HepG2 (cell line): ENCODE measurements around the gene VKORC1. TPM values are rescaled to one million over a fixed set of nuclear protein-coding genes. Genes with fewer than 3 reads are reported as not detected.

ENCODE experiments used
- AKAP8 ChIP-seq: sonication (generic); formaldehyde crosslinking; IDR thresholded peaks from 2 replicates; pipeline ENCODE4 v1.5.1; 2020; ENCODE audit warnings: mild to moderate bottlenecking, missing genetic modification reagents
- ARID3A ChIP-seq: IDR thresholded peaks from 2 replicates; pipeline ENCODE4 v1.6.1; 2012; ENCODE audit warnings: low read depth, low read length, improper control_type of control experiment
- HDAC6 ChIP-seq: fragments of 200-600 bp; sonication (generic); IDR thresholded peaks from 2 replicates; pipeline ENCODE4 v1.7.0; 2017; ENCODE audit warnings: mild to moderate bottlenecking, antibody characterized with exemption, low read length, low read depth
- HINFP ChIP-seq: sonication (generic); formaldehyde crosslinking; IDR thresholded peaks from 2 replicates; pipeline ENCODE4 v1.4.0; 2020; ENCODE audit warnings: low read depth, mild to moderate bottlenecking, missing genetic modification reagents
- HOXD1 ChIP-seq: sonication (generic); formaldehyde crosslinking; IDR thresholded peaks from 2 replicates; pipeline ENCODE4 v1.5.0; 2020; ENCODE audit warnings: missing genetic modification reagents
- JUNB ChIP-seq: sonication (generic); formaldehyde crosslinking; IDR thresholded peaks from 2 replicates; pipeline ENCODE4 v1.8.0; 2022; ENCODE audit warnings: missing genetic modification reagents, mild to moderate bottlenecking, borderline replicate concordance
- MXD4 ChIP-seq: IDR thresholded peaks from 2 replicates; pipeline ENCODE4 v1.6.1; 2016; ENCODE audit warnings: mild to moderate bottlenecking, missing biosample characterization, missing genetic modification reagents
- NR0B2 ChIP-seq: sonication (generic); formaldehyde crosslinking; IDR thresholded peaks from 2 replicates; pipeline ENCODE4 v1.4.0; 2020; ENCODE audit warnings: mild to moderate bottlenecking, missing genetic modification reagents
- RAD51 ChIP-seq: fragments of 450-650 bp; IDR thresholded peaks from 2 replicates; pipeline ENCODE4 v1.6.1; 2016; ENCODE audit warnings: borderline replicate concordance
- SPEN ChIP-seq: sonication (generic); formaldehyde crosslinking; IDR thresholded peaks from 2 replicates; pipeline ENCODE4 v1.5.1; 2020; ENCODE audit warnings: low read depth, mild to moderate bottlenecking, missing genetic modification reagents
- TAF1 ChIP-seq: sonication (generic); formaldehyde crosslinking; IDR thresholded peaks from 2 replicates; pipeline ENCODE4 v1.4.0; 2020; ENCODE audit warnings: missing genetic modification reagents
- TMF1 ChIP-seq: sonication (generic); formaldehyde crosslinking; IDR thresholded peaks from 2 replicates; pipeline ENCODE4 v1.8.1; 2022; ENCODE audit warnings: low read depth, missing genetic modification reagents
- ZNF512 ChIP-seq: sonication (generic); formaldehyde crosslinking; IDR thresholded peaks from 2 replicates; pipeline ENCODE4 v1.4.0; 2020; ENCODE audit warnings: mild to moderate bottlenecking, missing genetic modification reagents
- ZNF646 ChIP-seq: sonication (generic); formaldehyde crosslinking; IDR thresholded peaks from 2 replicates; pipeline ENCODE4 v1.9.0; 2021; ENCODE audit warnings: mild to moderate bottlenecking, missing genetic modification reagents
- polyA plus RNA-seq, 8 experiments: library from polyadenylated mRNA; depleted of rRNA in 3 of 8; stranded (reverse) in 7 of 8; unstranded in 1 of 8; fragments of >200 nt; fragmentation: Illumina TruSeq in 4 of 8; extraction: Trizol in 4 of 8; gene quantifications; 2 replicates each; pipeline versions ENCODE4 v1.2.1 to v1.2.3, GENCODE V29; 2011 to 2016; ENCODE audit warnings: low read depth in 4 of 8, missing spikeins in 1 of 8, mixed read lengths in 1 of 8; ENCODE audit not compliant: insufficient read depth in 1 of 8
- total RNA-seq, 5 experiments: library from RNA; depleted of rRNA; stranded (reverse); fragments of >200 nt; fragmentation: Illumina TruSeq; extraction: Trizol; gene quantifications; 2 replicates each; pipeline ENCODE4 v1.2.3, GENCODE V29; 2016; ENCODE audit warnings: low read depth in 1 of 5

Gene VKORC1
- total and polyA plus RNA-seq, 2 of the 13 experiments (the other 11 are each of a cell fraction or from before 2014, with no cell fraction given) = 141 to 615 TPM

- no peak for TF ChIP-seq ZNF512 (CRISPR knock-in tag)
- no peak; the same call in none of the 2 replicates for TF ChIP-seq HOXD1 (CRISPR knock-in tag)
- peak; percentile 91 for TF ChIP-seq TAF1
- peak; percentile 91; the same call in 1 of the 2 replicates for TF ChIP-seq HINFP (CRISPR knock-in tag)
- peak; percentile 95 for TF ChIP-seq MXD4 (CRISPR knock-in tag)
- TF ChIP-seq TMF1 (CRISPR knock-in tag) = peak; percentile 86; the same call in 1 of the 2 replicates
- TF ChIP-seq AKAP8 = no peak; the same call in 1 of the 2 replicates
- no peak for TF ChIP-seq NR0B2 (CRISPR knock-in tag)
- TF ChIP-seq HDAC6 = no peak
- TF ChIP-seq JUNB (CRISPR knock-in tag) = no peak
- no peak for TF ChIP-seq ARID3A
- peak; percentile 81; the same call in 1 of the 2 replicates for TF ChIP-seq SPEN (CRISPR knock-in tag)
- no peak for TF ChIP-seq RAD51
- TF ChIP-seq ZNF646 (CRISPR knock-in tag) = no peak
These were observed 23.0 kb upstream of the VKORC1 start, which contains the start of gene KAT8 (continued) for GRCh38 chr16:31117384-31118222.
